Activated CD4-positive, CD25-positive, alpha-beta regulatory T cell (primary cell): Measurements from ENCODE around the gene CTSA.
A peak's percentile ranks its signal among the peaks of the same experiment; 100 is the strongest.

Source experiments
- DNase-seq, 4 experiments: peaks; one replicate each; lab custom pipeline; 2025; lab: John Stamatoyannopoulos, UW

The CTSA gene

DNA sequence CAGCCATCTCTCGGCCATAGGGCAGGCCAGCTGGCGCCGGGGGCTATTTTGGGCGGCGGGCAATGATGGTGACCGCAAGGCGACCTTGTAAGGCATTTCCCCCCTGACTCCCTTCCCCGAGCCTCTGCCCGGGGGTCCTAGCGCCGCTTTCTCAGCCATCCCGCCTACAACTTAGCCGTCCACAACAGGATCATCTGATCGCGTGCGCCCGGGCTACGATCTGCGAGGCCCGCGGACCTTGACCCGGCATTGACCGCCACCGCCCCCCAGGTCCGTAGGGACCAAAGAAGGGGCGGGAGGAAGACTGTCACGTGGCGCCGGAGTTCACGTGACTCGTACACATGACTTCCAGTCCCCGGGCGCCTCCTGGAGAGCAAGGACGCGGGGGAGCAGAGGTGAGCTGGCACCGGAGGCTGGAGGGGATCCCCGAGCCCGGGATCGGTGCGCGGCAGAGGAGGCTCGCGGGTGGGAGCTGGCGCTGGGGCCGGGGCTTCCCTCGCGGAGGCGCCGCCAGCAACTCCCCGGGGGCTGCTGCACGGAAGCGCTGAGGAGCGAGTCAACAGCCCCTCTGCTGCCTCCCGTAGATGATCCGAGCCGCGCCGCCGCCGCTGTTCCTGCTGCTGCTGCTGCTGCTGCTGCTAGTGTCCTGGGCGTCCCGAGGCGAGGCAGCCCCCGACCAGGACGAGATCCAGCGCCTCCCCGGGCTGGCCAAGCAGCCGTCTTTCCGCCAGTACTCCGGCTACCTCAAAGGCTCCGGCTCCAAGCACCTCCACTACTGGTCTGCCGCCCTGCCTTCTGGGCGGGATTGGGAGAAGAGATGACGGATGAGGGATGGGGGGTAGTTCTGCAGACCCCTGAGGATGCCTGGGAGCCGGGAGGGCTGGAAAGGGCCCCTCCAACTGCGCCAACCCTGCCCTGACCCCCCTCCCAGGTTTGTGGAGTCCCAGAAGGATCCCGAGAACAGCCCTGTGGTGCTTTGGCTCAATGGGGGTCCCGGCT lies at the start of gene CTSA, which contains the start of gene NEURL2:
TSS of gene CTSA (plus strand) at position 351 of the 999 bp plus-strand sequence. CDS start at position 585, 234 bp downstream.
TSS of gene NEURL2 (minus strand) at position 224 of the 999 bp plus-strand sequence. CDS start at position 7, 217 bp downstream.
- peak; percentile 63 to 74 (median 70) for DNase-seq

DNA sequence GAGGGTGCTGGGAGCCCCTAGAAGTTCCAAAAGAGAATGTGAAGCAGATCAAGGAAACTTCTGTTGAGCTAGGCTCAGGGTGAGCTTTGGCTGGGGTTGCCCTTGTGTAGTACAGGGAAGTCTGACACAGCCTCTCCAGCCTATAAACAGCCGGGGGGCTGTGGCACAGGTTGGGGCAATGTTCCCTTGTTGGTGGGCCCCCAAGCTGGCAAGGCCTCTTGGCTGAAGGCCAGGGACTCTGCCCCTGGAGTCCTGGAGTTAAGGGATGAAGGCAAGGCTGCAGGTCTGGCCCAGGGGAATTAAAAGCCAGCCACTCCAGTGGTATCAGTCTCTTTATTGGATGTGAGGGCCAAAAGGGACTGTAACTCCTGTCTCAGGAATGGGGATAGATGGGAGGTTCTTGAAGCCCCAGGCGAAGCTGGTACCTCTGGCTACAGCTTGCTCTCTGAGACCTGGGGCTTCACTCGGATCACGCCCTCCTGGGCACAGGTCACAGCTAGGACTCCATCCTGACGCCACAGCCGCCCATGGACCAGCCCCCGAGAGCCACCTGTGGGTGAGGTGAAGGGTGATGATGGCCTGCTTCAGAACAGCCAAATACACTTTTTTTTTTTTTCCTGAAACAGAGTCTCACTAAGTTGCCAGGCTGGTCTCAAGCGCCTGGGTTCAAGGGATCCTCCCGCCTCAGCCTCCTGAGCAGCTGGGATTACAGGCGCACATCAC lies 49.6 kb upstream of the CTSA start:
- no peak for DNase-seq

DNA sequence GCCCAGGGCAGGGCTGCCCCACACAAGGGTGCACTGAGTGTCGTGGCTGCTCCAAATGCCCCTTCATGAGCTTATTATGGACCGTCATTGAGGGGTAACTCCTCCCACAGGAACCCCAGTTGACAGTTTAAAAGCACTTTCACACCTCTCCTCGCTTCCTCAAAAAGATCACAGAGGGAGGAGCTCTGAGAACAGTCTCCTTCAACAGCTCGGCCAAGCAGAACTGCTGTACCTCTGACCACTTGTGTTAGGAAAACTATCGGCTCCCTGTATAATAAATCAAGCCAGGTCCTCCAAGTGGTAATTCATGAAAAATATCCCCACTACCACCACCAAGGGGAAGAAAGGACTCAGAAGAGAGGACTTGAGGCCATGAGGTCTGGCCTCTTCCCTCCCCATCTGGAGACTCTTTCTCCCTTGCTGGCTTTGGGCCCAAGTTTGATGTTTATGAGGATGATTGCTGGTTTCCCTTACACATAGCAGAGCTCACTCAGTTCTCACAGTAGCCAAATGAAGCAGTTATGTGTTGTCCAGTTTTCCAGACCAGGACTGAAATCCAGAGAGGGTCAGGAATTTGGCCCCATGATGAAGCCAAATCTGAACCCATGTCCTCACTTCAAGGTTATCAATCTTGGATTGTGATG lies 48.8 kb upstream of the CTSA start:
- no peak for DNase-seq

DNA sequence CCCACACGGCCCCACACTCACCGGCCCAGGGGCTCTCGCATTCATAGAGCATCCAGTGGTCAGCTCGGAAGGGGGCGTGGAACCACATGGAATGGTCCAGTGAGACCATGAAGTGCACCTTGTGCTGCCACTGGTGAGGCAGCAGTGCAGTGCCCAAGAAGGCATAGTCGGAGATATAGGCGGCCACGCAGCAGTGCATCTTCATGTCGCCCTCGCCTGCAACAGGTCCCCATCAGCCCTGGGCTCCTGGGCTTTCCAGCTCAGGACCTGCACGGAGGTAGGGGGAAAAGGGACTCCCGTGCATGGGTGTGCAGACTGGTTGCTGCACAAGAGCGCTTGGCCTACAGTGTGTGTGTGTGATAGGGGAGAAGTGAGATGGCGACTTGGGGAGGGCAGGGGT lies 47.6 kb upstream of the CTSA start:
- DNase-seq = no peak

DNA sequence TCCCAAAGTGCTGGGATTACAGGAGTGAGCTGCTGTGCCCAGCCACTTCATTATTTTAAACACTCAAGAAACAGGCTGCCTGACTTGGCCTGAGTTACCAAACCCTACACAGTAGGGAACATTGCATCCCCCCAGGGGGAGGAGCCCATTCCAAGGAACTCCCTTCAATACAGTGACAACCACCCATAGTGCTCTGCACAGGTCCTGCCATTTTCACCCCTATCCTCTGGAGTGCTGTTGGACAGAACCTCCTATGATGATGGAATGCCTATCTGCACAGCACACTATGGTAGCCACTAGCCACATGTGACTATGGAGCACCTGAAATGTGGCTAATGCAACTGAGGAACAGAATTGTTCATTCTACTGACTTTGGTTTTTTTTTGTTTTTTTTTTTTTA lies 45.7 kb upstream of the CTSA start:
- no peak for DNase-seq

DNA sequence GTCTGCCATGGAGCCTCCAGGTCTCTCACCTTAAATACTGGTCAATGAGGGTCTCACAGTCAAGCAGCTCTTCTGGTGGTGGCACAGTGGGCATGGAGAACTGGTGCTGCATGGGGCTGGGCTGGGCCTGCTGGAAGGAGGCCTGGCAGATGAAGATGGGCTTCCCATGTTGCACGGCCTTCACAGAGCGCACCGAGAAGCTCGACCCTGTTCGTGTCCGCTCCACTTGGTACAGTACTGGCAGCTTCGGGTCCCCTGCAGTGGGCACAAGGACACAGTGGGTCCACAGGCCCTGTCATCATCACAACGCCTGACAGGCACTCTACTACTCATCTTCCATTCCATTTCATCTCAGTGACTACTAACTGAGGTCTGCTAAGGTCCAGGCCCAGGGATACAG lies 42.7 kb upstream of the CTSA start:
- no peak for DNase-seq

DNA sequence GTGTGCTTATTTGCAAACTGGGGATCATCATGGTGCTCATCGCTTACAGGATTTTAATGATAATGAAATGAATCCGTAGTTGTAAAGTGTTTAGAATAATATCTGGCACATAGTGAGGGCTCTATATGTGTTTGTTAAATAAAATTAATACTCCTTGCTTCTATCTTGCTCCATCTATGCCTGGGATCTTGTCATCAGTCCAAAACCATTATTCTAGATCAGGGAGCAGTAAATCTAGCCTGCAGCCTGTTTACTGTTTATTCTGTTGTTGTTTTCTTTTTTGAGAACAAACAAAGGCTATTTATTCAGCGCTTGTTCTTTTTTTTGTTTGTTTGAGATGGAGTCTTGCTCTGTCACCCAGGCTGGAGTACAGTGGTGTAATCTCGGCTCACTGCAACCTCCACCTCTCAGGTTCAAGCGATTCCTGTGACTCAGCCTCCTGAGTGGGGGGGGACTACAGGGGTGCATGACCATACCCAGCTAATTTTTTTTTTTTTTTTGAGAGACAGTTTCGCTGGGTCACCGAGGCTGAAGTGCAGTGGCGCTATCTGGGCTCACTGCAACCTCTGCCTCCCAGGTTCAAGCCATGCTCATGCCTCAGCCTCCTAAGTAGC lies 42.1 kb upstream of the CTSA start:
- DNase-seq = no peak

DNA sequence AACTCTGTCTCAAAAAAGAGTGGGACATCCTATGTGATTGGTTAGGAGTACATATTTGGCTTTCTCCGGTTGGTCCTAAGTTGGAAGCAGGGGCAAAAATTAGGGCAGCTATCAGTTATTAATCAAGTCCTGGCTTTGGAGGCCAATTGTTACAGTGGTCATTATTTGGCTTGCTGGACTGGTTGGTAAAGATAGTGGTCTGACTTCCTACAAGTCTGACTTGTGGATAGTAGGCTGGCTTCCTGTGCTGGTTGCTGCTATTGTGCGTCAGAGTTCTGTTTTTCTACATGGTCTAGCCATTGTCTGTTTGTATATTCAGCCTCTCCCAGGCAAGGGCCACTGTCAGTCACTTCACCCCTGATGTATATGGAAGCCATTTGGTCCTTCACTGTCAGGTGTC lies 40.9 kb upstream of the CTSA start:
- DNase-seq = no peak

DNA sequence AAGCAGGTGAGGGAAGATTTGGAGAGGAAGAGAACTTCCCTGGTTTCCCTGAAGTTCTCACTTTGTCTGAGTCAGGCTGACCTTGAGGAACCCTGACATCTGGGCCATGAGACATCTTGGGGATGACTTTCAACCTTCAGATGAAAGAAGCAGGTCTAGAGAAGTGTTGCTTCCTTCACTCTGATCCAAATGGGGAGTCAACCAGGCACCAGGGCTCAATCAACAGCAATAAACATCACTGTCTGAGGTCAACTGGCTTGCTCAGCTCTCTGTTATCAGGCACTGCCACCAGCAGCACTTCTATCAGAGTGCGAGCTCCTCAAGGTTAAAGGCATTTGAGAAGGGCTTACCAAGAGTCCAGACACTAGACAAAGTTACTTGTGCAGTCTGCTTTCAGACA lies 40.2 kb upstream of the CTSA start:
- no peak for DNase-seq

DNA sequence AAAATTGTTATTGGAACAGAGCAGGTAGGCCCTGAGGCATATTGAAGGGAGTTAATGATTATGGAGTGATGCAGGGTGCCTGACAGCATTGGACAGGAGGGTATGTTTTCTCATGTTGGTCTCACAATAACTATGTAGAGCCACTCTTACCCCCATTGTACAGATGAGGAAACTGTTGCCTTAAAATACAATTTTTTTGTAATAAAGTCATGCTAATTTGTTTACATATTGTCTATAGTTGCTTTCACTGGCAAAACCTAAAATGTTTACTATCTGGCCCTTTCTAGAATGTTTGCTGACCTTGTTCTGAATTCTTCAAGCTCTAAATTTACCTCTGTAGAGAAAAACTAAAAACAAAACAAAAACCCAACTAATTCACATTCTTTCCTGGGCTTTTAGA lies 39.6 kb upstream of the CTSA start:
- DNase-seq = no peak

DNA sequence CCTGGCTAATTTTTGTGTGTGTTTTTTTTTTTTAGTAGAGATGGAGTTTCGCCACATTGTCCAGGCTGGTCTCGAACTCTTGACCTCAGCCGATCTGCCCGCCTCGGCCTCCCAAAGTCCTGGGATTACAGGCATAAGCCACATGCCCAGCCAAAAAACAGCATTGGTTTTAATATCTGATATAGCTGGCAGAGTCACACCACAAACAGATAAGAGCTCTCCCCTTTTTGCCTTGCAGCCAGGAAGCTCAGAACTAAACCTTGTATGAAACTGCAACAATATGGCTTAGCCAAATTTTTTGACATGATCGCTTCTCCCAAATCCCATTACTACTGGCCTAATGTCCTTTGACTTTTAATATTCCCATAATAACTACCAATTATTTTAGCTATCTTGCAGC lies 38.8 kb upstream of the CTSA start:
- DNase-seq = no peak

DNA sequence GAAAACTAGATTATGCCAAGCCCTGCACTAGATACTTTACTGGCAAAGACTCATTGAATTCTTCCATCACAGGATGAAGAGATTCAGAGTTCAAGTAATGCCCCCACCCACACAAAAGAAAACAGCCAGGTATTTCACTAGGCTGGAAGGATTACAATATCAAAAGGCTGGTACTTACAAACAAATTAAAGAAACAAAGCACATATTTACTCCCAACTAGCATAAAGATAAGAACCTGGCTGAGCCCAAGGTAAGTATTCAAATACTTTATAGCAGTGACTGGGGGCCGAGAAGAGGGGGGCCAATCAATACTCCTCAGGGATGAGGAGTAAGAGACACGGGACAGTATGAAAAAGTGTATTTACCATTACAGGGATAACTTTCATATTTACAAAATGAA lies 37.7 kb upstream of the CTSA start:
- no peak for DNase-seq

DNA sequence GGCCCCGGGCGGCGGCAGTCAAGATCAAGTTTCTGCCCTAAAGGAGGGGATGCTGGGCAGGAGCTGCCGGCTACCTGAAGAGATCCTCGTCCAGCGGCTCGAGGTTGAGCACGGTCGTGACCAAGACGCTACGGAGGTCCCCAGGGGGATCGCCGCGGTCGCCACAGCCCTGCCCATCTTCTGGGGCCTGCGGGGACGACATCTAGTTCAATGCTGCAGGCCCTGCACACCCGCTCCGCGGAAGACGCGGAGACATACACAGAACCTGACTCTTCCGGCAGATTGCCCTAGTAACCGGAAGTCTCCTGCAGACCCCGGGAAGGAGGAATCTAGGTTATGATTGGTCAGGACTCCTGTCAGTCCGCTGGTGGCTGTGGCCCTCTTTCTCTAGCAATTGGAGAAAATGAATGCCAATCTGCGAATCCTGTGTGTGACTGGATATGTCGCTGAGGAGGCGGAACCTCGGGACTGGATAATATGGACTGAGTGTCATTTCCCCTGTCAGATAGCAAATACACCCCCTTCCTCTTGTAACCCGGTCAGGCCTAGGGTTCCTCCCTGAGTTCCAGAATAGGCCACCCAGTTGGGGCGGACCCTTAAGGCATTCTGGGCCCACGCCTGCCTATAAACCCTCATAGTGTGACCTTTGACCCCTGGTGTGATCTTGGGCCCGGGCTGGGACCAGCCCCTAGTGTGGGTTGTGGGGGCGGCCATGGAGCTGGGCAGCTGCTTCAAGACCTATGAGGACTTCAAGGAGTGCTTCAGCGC lies 33.8 kb upstream of the CTSA start, which contains the start of the genes ACOT8 and ZSWIM3:
TSS of gene ACOT8 (minus strand) at position 279 of the 768 bp plus-strand sequence. CDS start at position 202, 77 bp downstream.
TSS of gene ZSWIM3 (plus strand) at position 501 of the 768 bp plus-strand sequence. CDS start at position 713, 212 bp downstream.
- peak; percentile 66 to 85 (median 83) for DNase-seq

DNA sequence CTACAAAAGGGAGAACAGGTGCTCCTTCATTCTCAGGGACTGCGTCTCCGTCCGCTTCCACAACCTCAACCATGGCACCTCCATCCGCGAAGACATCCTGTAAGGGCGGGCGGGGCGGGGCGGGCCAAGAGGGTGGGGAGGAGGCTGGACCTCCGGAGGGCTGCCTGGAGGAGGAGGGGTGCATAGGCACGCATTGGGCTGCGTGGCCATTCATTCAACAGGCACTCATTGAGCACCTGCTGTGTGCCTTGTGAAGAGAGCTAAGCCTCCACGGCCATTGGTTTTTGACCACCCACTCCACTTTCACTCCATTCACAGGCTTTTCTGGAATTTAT lies 33.3 kb upstream of the CTSA start:
- DNase-seq = peak in 2 of 4 experiments; percentile 21 to 55

DNA sequence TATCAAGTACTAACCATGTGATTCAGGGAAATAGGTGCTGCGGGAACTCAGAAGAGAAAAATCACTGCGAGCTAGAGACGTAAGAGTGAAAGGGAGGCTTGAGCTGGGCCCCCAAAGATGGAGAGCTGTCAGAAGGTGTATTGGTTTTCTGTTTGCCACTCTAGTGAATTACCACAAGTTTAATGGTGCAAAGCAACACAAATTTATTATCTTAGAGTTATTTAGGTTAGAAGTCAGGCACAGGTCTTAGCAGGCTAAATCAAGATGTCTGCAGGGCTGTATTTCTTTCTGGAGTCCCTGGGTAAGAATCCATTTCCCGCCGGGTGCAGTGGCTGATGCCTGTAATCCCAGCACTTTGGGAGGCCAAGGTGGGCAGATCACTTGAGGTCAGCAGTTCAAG lies 31.2 kb upstream of the CTSA start:
- DNase-seq = no peak

DNA sequence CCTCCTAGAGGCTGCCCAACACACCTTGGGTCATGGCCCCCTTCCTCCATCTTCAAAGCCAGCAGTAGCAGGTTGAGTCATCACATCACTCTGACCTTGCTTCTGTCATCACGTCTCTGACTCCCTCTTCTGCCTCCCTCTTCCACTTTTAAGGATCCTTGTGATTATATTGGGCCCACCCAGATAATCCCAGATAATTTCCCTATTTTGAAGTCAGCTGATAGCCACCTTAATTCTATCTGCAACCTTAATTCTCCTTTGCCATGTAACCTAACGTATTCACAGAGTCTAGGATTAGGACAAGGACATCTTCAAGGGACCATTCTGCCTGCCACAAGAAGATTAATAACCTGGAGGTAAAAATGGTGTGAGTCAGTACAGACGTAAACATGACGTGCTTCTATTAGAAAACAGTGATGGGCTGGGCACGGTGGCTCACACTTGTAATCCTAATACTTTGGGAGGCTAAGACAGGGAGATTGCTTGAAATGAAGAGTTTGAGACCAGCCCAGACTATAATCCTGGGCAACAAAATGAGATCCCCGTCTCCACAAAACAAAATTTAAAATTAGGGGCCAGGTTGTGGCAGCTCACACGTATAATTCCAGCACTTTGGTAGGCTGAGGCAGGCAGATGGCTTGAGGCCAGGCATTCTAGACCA lies 30.4 kb upstream of the CTSA start:
- DNase-seq = no peak

DNA sequence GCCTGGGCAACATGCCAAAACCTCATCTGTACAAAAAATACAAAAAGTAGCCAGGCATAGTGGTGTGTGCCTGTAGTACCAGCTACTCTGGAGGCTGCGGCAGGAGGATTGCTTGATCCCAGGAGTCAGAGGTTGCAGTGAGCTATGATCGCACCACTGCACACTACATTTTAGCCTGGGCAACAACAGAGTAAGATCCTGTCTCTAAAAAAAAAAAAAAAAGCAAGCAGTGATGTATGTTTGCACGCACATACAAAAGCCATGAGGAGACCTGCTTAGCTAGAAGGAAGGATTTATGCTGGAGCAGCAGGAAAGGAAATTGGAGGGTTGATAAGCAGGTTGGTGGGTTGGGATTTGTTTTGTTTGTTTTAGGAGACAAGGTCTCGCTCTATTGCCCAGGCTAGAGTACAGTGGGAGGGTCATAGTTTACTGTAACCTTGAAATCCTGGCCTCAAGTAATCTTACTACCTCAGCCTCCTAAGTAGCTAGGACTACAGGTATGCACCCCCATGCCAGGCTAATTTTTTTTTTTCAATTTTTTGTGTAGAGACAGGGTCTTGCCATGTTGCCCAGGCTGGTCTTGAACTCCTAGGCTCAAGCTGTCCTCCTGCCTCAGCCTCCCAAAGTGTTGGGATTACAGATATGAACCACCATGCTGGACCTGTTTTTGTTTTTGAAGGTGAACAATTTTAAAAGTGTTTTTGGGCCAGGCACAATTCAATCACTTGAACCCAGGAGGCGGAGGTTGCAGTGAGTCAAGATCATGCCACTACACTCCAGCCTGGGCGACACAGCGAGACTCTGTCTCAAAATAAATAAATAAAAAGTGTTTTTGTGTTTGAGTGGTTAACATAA lies 29.7 kb upstream of the CTSA start:
- DNase-seq = no peak

DNA sequence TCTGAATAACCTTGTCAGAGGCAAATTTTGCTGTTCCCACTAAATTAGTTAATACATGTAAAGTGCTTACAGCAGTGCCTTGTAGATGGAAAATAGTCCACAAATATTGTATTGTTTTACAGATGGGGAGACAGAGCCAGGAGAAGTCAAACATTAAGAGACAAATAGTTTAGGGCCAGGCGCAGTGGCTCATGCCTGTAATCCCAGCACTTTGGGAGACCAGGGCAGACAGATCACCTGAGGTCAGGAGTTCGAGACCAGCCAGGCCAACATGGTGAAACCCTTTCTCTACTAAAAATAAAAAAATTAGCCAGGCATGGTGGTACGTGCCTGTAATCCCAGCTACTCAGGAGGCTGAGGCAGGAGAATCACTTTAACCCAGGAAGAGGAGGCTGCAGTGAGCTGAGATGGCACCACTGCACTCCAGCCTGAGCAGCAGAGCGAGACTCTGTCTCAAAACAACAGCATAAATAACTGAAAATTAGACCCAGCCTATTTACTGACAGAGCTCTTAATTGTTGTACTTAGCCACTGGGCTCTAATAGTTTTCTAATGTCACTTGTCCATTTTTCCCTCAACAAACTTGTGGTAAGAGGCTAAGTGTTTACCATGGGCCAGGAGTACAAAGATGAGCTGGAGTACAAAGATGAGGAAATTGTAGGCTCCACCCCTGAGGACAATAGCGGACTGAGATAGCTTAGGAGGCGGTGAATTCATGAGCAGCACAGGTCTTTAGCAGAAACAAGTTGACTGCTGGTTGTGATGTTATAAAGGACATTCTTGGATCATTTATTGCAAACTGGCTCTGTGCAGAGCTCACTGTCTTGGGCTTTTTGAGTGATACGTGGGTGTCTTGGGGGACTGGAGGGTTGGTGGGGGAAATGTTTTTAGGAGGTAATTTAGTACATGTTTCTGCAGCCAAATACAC lies 27.3 kb upstream of the CTSA start:
- no peak for DNase-seq
